C4-2B (cell line): Measurements from ENCODE around the gene ZBTB24.

Experiments used
- H3K27ac ChIP-seq: fragments of 450-650 bp; 2 replicates; pipeline ENCODE4 v1.5.1; 2017
- ZFX ChIP-seq: fragments of 450-650 bp; IDR thresholded peaks from 2 replicates; pipeline ENCODE4 v1.6.1; 2017
- TF ChIP-seq, protein P1 (sequence below): fragments of 450-650 bp; conservative IDR thresholded peaks from 2 replicates; pipeline ENCODE4 v1.5.1; 2017; ENCODE audit warnings: mild to moderate bottlenecking

The ZBTB24 gene

DNA sequence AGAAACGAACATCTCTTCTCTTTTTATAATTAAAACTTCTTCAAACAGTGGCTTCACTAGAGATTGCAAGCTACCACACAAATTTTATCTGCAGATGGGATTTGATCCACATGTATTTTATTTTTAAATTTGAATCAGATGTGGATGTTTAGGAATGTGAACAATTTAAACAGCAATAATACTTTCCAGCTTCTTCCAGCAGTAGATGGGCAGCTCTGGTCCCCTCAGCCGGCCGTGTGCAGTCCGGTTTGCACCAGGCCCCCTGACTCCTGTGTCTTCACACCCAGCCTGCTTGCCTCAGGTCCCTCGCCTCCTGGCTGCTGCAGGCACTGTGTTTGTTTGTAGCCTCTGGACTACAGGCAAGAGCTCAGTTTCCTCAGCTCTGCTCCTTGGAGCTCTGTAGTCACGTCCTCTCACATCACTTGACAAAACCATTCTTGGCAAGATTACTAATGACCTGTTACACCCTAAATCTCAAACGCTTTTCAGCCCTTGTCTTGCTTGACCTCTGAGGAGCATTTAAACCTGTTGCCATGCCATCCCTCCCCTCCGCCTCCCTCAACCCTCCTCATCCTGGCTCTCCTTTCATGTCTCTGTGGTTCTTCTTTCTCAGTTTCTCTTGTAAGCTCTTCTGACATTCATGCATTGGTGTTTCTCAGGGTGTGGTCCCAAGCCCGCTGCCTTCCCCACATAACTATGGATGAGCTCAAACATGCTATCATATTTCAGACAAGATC is 13.2 kb upstream of the ZBTB24 start:
- no peak for TF ChIP-seq ZFX
- TF ChIP-seq, protein P1, sequence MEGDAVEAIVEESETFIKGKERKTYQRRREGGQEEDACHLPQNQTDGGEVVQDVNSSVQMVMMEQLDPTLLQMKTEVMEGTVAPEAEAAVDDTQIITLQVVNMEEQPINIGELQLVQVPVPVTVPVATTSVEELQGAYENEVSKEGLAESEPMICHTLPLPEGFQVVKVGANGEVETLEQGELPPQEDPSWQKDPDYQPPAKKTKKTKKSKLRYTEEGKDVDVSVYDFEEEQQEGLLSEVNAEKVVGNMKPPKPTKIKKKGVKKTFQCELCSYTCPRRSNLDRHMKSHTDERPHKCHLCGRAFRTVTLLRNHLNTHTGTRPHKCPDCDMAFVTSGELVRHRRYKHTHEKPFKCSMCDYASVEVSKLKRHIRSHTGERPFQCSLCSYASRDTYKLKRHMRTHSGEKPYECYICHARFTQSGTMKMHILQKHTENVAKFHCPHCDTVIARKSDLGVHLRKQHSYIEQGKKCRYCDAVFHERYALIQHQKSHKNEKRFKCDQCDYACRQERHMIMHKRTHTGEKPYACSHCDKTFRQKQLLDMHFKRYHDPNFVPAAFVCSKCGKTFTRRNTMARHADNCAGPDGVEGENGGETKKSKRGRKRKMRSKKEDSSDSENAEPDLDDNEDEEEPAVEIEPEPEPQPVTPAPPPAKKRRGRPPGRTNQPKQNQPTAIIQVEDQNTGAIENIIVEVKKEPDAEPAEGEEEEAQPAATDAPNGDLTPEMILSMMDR = no peak
- no peak overlapping the region for H3K27ac ChIP-seq

DNA sequence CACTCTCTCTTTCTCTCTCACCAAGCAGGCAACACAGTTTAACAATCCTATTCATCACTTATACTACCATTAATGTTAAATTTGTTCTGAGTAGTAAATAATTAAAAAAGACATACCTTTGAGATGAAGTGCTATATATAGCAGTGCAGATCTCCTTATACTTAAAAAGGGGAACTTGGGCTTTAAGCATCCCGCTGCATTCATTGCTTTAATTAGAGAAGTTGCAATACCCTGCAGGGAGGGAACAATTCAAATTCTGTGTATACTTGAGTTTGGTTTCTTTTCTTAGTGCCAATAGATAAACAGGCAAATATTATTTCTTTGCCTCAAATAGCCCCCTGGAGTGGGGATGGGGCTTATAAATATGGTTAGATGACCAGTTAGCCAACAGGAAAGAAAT is 10.8 kb upstream of the ZBTB24 start:
- no peak overlapping the region for H3K27ac ChIP-seq
- TF ChIP-seq ZFX = no peak
- TF ChIP-seq, protein P1 = no peak

DNA sequence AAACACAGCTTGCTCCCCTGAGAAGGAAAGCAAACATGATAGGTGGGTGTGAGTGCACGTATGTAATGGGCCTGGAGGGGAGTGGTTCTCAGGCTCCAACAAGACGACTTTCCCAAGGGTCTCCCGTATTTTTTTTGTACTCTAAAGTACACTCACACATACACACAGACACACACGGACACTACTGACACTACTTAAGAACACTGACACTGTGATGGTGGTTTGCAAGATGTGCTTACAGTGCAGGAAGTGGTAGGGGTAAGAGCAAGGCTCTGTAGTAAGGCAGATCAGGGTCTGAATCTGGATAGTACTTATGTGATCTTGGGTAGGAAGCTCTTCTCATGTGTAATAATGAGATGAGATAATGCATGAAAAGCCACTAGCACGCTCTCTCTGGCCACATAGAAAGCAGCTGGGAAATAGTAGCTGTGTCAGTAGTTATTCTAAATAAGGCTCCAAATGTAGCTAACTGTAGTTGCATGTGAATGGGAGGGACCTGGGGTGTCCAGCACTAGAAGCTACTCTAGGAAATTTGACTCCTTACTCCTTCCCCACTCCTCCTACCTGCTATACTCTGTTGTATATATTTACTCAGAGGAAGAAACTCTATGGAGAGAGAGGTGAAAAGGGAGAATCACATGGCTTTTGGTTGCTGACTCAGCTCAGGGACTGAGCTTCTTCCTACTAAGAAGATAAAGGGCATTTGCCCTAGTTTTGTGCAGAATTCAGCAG is 8.4 kb upstream of the ZBTB24 start:
- no peak overlapping the region for H3K27ac ChIP-seq
- TF ChIP-seq, protein P1 = no peak
- no peak for TF ChIP-seq ZFX

DNA sequence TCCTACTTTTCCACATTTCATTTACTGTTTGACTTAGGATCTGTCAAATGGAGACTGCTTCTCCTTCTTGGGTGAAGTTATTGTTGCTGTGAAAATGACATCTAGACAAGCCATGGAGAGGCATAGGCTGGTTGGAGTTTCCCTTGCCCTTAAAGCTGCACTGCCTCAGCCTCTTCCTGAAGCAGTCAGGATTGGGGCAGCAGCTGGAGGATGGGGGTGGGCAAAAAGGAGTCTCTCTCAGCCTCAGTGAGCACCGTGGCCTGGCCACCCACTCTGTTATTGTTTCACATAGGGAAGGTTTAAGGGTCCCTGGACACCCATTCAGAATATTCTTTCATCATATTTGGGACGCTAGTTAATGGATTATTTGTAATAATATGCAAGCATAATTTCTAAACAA is 7.7 kb upstream of the ZBTB24 start:
- no peak for TF ChIP-seq ZFX
- TF ChIP-seq, protein P1 = no peak
- no peak overlapping the region for H3K27ac ChIP-seq

DNA sequence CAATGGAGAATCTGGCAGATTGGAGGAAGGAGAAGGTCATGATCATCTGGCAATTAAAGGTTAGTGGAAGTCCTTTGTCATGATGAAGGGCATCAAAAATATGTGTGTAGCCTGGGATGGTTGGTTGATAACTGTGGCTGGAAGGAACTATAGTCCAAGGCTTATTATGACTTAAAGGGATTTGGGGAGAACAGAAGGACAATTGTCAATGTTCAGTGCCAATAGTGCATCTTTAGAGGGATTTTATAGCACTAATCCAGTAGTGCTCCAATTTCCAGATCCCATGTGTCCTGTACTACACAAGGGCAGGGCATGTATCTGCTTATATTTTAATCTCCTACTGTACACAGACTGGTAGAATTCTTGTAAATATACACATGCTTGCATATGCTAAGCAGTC is 5.0 kb upstream of the ZBTB24 start:
- no peak overlapping the region for H3K27ac ChIP-seq
- TF ChIP-seq, protein P1 = no peak
- no peak for TF ChIP-seq ZFX

DNA sequence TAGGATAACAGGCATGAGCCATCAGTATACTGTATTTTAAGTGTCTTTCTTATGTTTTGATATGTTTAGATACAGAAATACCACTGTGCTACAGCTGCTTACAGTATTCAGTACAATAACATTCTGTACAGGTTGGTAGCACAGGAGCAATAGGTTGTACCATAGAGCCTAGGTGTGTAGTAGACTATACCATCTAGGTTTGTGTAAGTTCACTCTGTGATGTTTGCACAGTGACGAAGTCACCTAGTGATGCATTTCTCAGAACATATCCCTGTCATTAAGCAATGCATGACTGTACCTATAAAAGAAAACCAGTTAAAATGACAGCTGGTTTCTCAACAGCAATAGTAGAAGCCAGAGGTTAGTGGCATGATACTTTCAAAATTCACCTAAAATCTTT is 3.0 kb upstream of the ZBTB24 start:
- TF ChIP-seq ZFX = no peak
- H3K27ac ChIP-seq = no peak overlapping the region; the same call in 1 of the 2 replicates

DNA sequence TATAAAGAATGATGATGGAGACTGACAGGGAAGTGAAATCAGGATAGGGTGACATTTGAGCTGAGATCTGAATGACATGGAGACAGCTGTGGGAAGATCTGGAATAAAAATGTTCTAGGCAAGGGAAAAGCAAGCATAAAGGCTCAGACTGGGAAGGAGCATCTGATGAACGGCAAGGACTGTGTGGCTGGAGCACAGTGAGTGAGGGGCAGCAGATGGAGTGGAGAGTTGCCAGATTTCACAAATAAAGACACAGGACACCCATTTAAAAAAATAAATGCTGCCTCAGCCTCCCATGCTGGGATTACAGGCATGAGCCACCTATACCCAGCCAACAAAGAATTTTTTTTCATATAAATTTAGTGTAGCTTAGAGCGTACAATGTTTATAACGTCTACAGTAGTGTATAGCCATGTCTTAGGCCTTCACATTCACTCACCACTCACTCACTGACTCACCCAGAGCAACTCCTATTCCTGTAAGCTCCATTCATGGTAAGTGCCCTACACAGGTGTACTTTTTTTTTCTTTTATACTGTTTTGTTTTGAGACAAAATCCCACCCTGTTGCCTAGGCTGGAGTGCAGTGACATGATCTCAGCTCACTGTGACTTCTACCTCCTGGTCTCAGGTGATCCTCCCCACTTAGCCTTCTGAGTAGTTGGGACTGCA is 2.4 kb upstream of the ZBTB24 start:
- TF ChIP-seq, protein P1 = no peak
- TF ChIP-seq ZFX = no peak

More for the DNA sequence above, 2.4 kb upstream of the ZBTB24 start:
- no peak overlapping the region; the same call in 1 of the 2 replicates for H3K27ac ChIP-seq
